GM12891 (cell line): ENCODE data around the gene BCAS1.

Source experiments
- POLR2A ChIP-seq: IDR thresholded peaks from 2 replicates; pipeline ENCODE4 v1.6.1; 2011; ENCODE audit warnings: low read depth, low read length, control low read depth
- POLR2AphosphoS5 ChIP-seq: IDR thresholded peaks from 2 replicates; pipeline ENCODE4 v1.6.1; 2011; ENCODE audit warnings: low read depth, low read length, control low read depth
- TAF1 ChIP-seq: IDR thresholded peaks from 2 replicates; pipeline ENCODE4 v1.6.1; 2011; ENCODE audit warnings: low read depth, low read length, control low read depth

DNA sequence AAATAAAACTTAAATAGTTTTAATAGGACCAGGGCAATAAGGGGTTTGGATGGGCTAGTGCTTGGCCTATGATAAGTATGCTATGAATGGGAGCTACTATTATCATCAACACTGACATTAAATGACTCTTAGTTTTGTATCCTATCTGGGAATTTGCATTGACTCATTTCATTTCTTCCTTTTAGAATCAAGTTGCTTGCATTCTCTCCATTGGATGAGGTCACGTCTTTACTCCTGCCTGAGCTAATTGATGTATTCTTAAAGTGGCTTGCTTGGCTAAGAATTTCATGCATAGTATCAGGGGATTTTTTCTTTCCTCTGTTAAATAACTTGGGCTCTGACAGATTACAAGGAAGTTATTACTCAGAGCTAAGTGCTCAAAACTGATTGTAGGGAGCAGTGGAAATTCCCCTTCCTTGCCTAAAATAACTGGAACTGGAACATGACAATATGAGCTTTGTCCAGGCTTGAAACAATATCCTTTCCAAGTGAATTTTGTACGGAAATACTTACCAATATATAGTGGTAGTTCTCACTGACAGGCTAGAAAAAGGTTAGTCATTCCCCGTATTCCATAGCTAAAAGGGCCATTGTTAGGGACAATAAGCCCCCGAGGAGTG, 169.9 kb downstream of the BCAS1 start:
- no peak for TF ChIP-seq POLR2A
- no peak for TF ChIP-seq TAF1
- no peak for TF ChIP-seq POLR2AphosphoS5
